ENCODE data around the gene APBB1IP. TPM values are rescaled to one million over a fixed set of nuclear protein-coding genes. Genes with fewer than 3 reads are reported as not detected.

Gene APBB1IP
- polyA plus RNA-seq, 1 donor = 1.3 TPM

Other genes with a start within 250 kb of the APBB1IP start
- 2.9 TPM for gene GAD2, start 221.6 kb upstream of the APBB1IP start, polyA plus RNA-seq (ENCODE audit: insufficient read length)